H54 (cell line): Measurements from ENCODE around the gene SGTA.
"Not testable (repeated sequence)": the region's sequence is repeated elsewhere in the genome, so short reads cannot be mapped to it uniquely, and the experiment has no call there.

Source experiments
- DNase-seq: peaks from one replicate; pipeline ENCODE4 v3.0.0; 2011; ENCODE audit warnings: low spot score, mixed read lengths; ENCODE audit not compliant: insufficient read length
- FAIRE-seq: peaks from 3 replicates; lab custom pipeline; 2011; peaks lifted over from hg19 to GRCh38; lab: Jason Lieb, UNC
- POLR2A ChIP-seq: IDR thresholded peaks from 2 replicates; pipeline ENCODE4 v1.6.1; 2011; ENCODE audit warnings: low read depth, mild to moderate bottlenecking, low read length

Gene SGTA

GRCh38 chr19:2793126-2793525 is 10.1 kb upstream of the SGTA start:
- FAIRE-seq (no peak), DNase-seq (no peak)
- no peak for TF ChIP-seq POLR2A

DNA sequence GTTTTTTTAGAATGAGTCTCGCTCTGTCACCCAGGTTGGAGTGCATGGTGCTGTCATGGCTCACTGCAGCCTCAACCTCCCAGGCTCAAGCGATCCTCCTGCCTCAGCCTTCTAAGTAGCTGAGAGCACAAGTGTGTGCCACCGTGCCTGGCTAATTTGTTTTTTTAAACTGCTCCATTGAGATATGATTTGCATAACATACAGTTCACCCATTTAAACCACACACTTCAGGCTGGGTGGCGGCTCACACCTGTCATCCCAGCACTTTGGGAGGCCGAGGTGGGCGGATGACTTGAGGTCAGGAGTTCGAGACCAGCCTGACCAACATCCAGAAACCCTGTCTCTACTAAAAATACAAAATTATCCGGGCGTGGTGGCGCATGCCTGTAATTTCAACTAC is 9.6 kb upstream of the SGTA start:
- not testable (repeated sequence) for DNase-seq, FAIRE-seq

GRCh38 chr19:2791876-2792275 is 8.8 kb upstream of the SGTA start:
- FAIRE-seq (no peak), DNase-seq (no peak)
- TF ChIP-seq POLR2A, result no peak

GRCh38 chr19:2791440-2791839 is 8.4 kb upstream of the SGTA start:
- DNase-seq (no peak), FAIRE-seq (no peak)
- no peak for TF ChIP-seq POLR2A

GRCh38 chr19:2790557-2791271 is 7.6 kb upstream of the SGTA start:
- DNase-seq (no peak), FAIRE-seq (no peak)
- no peak for TF ChIP-seq POLR2A

GRCh38 chr19:2790194-2790556 is 7.1 kb upstream of the SGTA start:
- DNase-seq (no peak), FAIRE-seq (no peak)

DNA sequence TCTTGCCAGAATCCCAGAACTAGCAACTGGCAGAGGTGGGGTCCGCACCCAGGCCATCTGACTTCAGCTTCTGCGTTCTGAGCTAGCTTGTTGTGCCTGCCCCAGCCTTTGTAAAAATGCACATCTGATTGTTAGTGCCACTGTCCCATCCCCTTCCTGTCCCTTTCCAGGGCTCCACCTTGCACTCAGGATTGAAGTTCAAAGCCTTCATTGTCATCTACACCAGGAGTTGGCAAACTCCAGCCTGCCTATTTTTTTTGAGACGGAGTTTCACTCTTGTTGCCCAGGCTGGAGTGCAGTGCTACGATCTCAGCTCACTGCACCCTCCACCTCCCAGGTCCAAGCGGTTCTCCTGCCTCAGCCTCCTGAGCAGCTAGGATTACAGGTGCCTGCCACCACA is 5.2 kb upstream of the SGTA start:
- DNase-seq, result no peak
- no peak for FAIRE-seq
- no peak for TF ChIP-seq POLR2A

More at GRCh38 chr19:2790194-2790556, 7.1 kb upstream of the SGTA start:
- TF ChIP-seq POLR2A, result no peak

DNA sequence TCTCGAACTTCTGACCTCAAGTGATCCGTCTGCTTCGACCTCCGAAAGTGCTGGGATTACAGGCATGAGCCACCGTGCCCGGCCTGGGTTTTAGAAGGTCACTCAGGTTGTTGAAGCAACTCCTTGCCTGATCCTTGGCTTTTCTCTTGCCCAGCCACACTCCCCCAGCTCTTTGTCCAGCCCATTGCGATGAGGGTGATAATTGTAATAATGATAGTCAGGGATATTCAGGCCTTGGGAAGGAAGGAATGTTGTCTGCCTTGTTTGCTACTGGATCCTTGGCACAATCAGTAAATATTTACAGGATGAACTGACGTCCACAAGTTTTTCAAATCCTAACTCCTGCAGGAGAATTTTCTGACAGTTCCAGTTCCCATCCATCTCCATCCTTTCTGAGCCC is 4.0 kb upstream of the SGTA start:
- DNase-seq, result no peak
- no peak for FAIRE-seq

DNA sequence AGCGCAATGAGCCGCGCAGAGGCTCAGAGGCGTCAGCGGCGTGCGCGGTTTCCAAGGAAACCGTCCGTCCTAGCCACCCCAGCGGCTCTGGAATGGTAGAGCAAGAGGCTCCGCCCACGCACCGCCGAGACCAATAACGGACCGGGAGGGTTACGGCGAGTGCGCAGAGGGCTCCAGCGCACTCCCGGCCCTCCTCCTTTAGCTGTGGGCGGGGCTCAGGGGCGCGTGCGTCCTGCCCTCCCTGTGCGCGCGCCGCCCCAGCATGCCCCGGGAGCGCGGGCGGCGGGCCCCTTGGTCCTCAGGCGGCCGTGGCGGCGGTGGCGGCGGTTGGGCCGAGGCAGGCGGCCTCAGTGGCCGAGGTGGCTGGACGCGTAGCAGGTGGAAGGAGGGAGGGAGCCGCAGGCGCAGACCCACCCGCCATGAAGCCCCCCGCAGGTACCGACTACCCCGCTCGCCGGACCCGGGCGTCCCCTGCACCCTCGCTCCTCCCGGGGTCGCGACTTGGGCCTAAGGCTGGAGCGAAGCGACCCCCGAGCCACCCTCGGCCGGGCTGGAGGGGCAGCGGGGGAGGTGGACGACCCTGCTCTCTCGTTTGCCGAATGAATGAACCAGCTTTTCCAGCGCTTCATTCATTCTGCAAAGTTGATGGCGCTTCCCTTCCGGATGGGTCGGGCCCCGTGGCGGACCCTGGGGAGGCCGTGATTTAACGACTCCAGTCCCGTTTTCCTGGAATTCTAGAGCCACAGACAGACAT is 2.3 kb upstream of the SGTA start, which contains the start of gene THOP1:
Gene THOP1, plus strand, starts transcription at position 260 of the 754 bp plus-strand sequence. Its CDS starts 160 bp downstream, at position 420.
- TF ChIP-seq POLR2A, result peak; percentile 98
- peak; percentile 100 for DNase-seq
- peak; percentile 38 for FAIRE-seq

More for the DNA sequence above, 4.0 kb upstream of the SGTA start:
- no peak for TF ChIP-seq POLR2A

- no peak for FAIRE-seq
- TF ChIP-seq POLR2A, result no peak
These were observed 690 bp upstream of the SGTA start for GRCh38 chr19:2783781-2784145.

GRCh38 chr19:2782329-2782935 is 641 bp downstream of the SGTA start:
- DNase-seq (no peak), FAIRE-seq (no peak)
- no peak for TF ChIP-seq POLR2A

More at GRCh38 chr19:2783781-2784145, 690 bp upstream of the SGTA start:
- no peak for DNase-seq

DNA sequence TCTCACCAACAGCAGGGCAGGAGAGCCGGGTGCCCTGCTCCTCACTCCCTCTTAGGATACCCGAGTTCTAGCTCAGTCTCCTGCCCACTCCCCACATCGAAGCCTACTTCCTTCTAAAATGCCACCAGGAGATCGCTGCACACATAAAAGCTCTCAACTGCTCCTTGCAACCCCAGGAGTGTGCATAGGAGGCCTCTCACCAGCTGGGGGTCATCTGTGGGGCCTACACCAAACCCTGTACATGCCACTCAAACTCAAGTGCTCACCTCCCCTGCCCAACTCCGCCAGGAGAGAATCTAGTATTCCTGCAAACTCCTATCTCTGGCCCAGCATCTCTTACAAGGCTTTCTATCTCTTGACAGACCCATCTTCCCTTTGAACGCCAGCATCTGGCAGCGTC is 2.8 kb downstream of the SGTA start:
- no peak for TF ChIP-seq POLR2A
- FAIRE-seq (no peak), DNase-seq (no peak)

DNA sequence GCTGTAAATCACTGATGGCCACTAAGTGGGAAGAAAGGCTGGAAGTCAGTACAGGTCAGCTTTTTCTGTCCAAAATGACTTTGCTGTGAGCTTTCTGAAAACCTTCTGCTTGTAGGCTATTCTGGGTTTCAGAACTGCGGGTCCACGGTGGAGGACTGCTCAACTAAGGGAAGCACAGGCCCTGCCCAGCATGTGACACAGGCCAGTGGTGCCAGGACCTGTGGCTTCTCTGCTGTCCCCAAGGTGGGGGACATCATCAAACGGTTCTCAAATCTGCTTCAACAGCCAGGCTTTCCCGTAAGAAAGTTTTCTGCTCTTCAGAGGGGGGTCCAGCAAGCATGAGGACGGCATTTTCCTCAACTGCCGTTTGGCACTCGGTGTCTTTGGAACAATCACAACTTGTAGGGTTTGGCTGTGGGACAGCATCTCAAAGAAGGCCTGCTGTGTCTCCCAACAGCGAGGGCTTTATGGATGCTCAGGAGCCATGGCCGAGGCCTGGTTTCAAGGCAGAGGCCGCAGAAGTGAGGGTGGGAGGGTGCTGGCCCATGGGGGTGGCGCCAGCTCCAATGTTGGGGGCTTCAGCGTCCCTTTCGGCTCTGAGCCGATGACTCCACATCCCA is 3.8 kb downstream of the SGTA start:
- DNase-seq, result no peak
- no peak for TF ChIP-seq POLR2A
- FAIRE-seq, result no peak
